HCT116 (cell line): ENCODE results near the gene TNRC6A. TPM values are rescaled to one million over a fixed set of nuclear protein-coding genes. Genes with fewer than 3 reads are reported as not detected.

ENCODE experiments used
- ATAC-seq: fragments of 200-7000 bp; cut with Tn5 transposase; 2 replicates; pipeline ENCODE4 v1.9.1; 2020; ENCODE audit warnings: mild to moderate bottlenecking, moderate library complexity
- BruUV-seq: library from RNA; stranded (reverse); fragments of 400-500 nt; replicated peaks from 2 replicates; lab custom pipeline; 2021; lab: Mats Ljungman, UMichigan
- CTCF ChIA-PET: fragments of 300-600 bp; sonication (Branson Sonifier 250); formaldehyde crosslinking; loops from one replicate; lab custom pipeline; 2021; ENCODE audit warnings: antibody characterized with exemption; lab: Charles Lee
- POLR2A ChIA-PET: fragments of 300-600, 350-600 bp; sonication (Branson Sonifier 250); formaldehyde crosslinking; loops from one replicate; lab custom pipeline; 2021; ENCODE audit warnings: antibody characterized with exemption; lab: Charles Lee
- RAD21 ChIA-PET, 2 experiments: fragments of 300-600 bp; sonication (Branson Sonifier 250); formaldehyde crosslinking; loops; one replicate each; lab custom pipeline; 2023; ENCODE audit warnings: low total read pairs in 2 of 2; ENCODE audit not compliant: uncharacterized antibody in 2 of 2, unreplicated experiment in 2 of 2, low non-redundant PET in 1 of 2; lab: Charles Lee
- DNase-seq: peaks from one replicate; pipeline ENCODE4 v3.0.0-alpha.2; 2010; ENCODE audit warnings: low read depth, low spot score
- H2AFZ ChIP-seq: fragments of 200-600 bp; shearing (Covaris generic), sonication (generic); 2 replicates; pipeline ENCODE4 v1.6.1; 2017; ENCODE audit warnings: low read depth, mixed run types, mixed read lengths, antibody characterized with exemption, low read length; ENCODE audit not compliant: poor library complexity, severe bottlenecking
- H3K27ac ChIP-seq: 2 replicates; pipeline ENCODE4 v1.5.1; 2012; ENCODE audit warnings: low read depth, low read length
- H3K27me3 ChIP-seq: fragments of 200-600 bp; sonication (generic); 2 replicates; pipeline ENCODE4 v1.6.1; 2016; ENCODE audit warnings: mixed run types, low read length, mixed read lengths; ENCODE audit not compliant: insufficient read depth
- H3K36me3 ChIP-seq, 2 experiments: fragments of 200-500 bp in 1 of 2; fragments of 200-600 bp in 1 of 2; sonication (Bioruptor generic) in 1 of 2; sonication (generic) in 1 of 2; 2 replicates each; pipeline versions ENCODE4 v1.5.1 to v1.6.1; 2014 to 2016; ENCODE audit warnings: low read length in 2 of 2, inconsistent platforms in 1 of 2, mixed read lengths in 1 of 2, mixed run types in 1 of 2; ENCODE audit not compliant: insufficient read depth in 2 of 2, control insufficient read depth in 1 of 2
- H3K4me1 ChIP-seq, 2 experiments: fragments of 200-600 bp in 1 of 2; sonication (generic) in 1 of 2; 2 replicates each; pipeline versions ENCODE4 v1.5.1 to v1.6.1; 2012 to 2017; ENCODE audit warnings: low read length in 2 of 2, inconsistent platforms in 1 of 2, mild to moderate bottlenecking in 1 of 2, mixed read lengths in 1 of 2, mixed run types in 1 of 2, moderate library complexity in 1 of 2; ENCODE audit not compliant: insufficient read depth in 2 of 2, control insufficient read depth in 1 of 2
- H3K4me2 ChIP-seq: fragments of 200-600 bp; sonication (generic); 2 replicates; pipeline ENCODE4 v1.6.1; 2017; ENCODE audit warnings: mixed run types, low read length, mixed read lengths
- H3K4me3 ChIP-seq, 2 experiments: fragments of 200-600 bp in 1 of 2; sonication (generic) in 1 of 2; replicated peaks in 1 of 2; 2 replicates each; pipeline ENCODE4 v1.5.1; 2011 to 2016; ENCODE audit warnings: low read length in 2 of 2, control low read depth in 1 of 2, low read depth in 1 of 2, mild to moderate bottlenecking in 1 of 2, mixed read lengths in 1 of 2, mixed run types in 1 of 2
- H3K79me2 ChIP-seq: fragments of 200-600 bp; sonication (generic); 2 replicates; pipeline ENCODE4 v1.6.1; 2017; ENCODE audit warnings: mild to moderate bottlenecking, mixed run types, low read length, moderate library complexity, mixed read lengths; ENCODE audit not compliant: insufficient read depth
- H3K9ac ChIP-seq: fragments of 200-600 bp; sonication (generic); 2 replicates; pipeline ENCODE4 v1.6.1; 2016; ENCODE audit warnings: low read length, mixed read lengths
- H3K9me2 ChIP-seq: fragments of 200-600 bp; sonication (generic), shearing (Covaris generic); 2 replicates; pipeline ENCODE4 v1.6.1; 2017; ENCODE audit warnings: mixed run types, mild to moderate bottlenecking, moderate library complexity; ENCODE audit not compliant: insufficient read depth
- H3K9me3 ChIP-seq, 2 experiments: fragments of 200-500 bp in 1 of 2; fragments of 200-600 bp in 1 of 2; sonication (Bioruptor generic) in 1 of 2; sonication (generic) in 1 of 2; 2 replicates each; pipeline ENCODE4 v1.6.1; 2014 to 2017; ENCODE audit warnings: low read length in 2 of 2, mixed read lengths in 2 of 2, inconsistent platforms in 1 of 2, low read depth in 1 of 2, mild to moderate bottlenecking in 1 of 2, mixed run types in 1 of 2, moderate library complexity in 1 of 2; ENCODE audit not compliant: control insufficient read depth in 1 of 2, insufficient read depth in 1 of 2
- H4K20me1 ChIP-seq: fragments of 200-600 bp; sonication (generic), shearing (Covaris generic); 2 replicates; pipeline ENCODE4 v1.6.1; 2017; ENCODE audit warnings: mixed run types, mild to moderate bottlenecking, moderate library complexity; ENCODE audit not compliant: insufficient read depth
- CBX3 ChIP-seq: IDR thresholded peaks from 2 replicates; pipeline ENCODE4 v1.6.1; 2012; ENCODE audit warnings: low read depth
- EGR1 ChIP-seq: IDR thresholded peaks from 2 replicates; pipeline ENCODE4 v1.6.1; 2012; ENCODE audit warnings: low read depth
- FOSL1 ChIP-seq: IDR thresholded peaks from 2 replicates; pipeline ENCODE4 v1.6.1; 2012; ENCODE audit warnings: low read depth
- RAD21 ChIP-seq: IDR thresholded peaks from 2 replicates; pipeline ENCODE4 v1.6.1; 2012; ENCODE audit warnings: low read depth, mild to moderate bottlenecking
- REST ChIP-seq: IDR thresholded peaks from 2 replicates; pipeline ENCODE4 v1.6.1; 2012; ENCODE audit warnings: low read depth
- TCF7L2 ChIP-seq: IDR thresholded peaks from 2 replicates; pipeline ENCODE4 v1.7.0; 2011; ENCODE audit warnings: borderline replicate concordance, inconsistent platforms; ENCODE audit not compliant: insufficient read depth, insufficient read length; ENCODE audit errors: extremely low read depth
- ZNF274 ChIP-seq: fragments of 200-500 bp; sonication (Bioruptor generic); IDR thresholded peaks from 2 replicates; pipeline ENCODE4 v1.6.1; 2014; ENCODE audit warnings: mild to moderate bottlenecking, low read depth, low read length, inconsistent platforms
- intact Hi-C: fragments of 100-400 bp; cut with micrococcal nuclease; formaldehyde crosslinking; loops from 2 replicates; pipeline ENCODE4 v1.10.0; 2022
- total RNA-seq: library from RNA; stranded (reverse); gene quantifications from one replicate; pipeline ENCODE4 v1.2.1, GENCODE V29; 2021; ENCODE audit not compliant: unreplicated experiment
- TF ChIP-seq, protein P1 (sequence below): IDR thresholded peaks from 2 replicates; pipeline ENCODE4 v1.6.1; 2012
- TF ChIP-seq, protein P2 (sequence below), 3 experiments: fragments of 200-600 bp in 1 of 3; sonication (generic) in 1 of 3; IDR thresholded peaks in 2 of 3; conservative IDR thresholded peaks in 1 of 3; 2 replicates each; pipeline ENCODE4 v1.5.1; 2012 to 2017; ENCODE audit warnings: low read depth in 2 of 3, low read length in 2 of 3, antibody characterized with exemption in 1 of 3, borderline replicate concordance in 1 of 3, control low read depth in 1 of 3, mild to moderate bottlenecking in 1 of 3, mixed read lengths in 1 of 3, mixed run types in 1 of 3, moderate library complexity in 1 of 3; ENCODE audit not compliant: insufficient read depth in 1 of 3

TNRC6A gene
- total RNA-seq, 1 experiment from 2014 or later, result 37.0 TPM

- TF ChIP-seq, protein P1, sequence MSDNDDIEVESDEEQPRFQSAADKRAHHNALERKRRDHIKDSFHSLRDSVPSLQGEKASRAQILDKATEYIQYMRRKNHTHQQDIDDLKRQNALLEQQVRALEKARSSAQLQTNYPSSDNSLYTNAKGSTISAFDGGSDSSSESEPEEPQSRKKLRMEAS, result no peak
- no peak for TF ChIP-seq CBX3
These were observed 36.6 kb downstream of the TNRC6A start (continued) for GRCh38 chr16:24766057-24766456.

DNA sequence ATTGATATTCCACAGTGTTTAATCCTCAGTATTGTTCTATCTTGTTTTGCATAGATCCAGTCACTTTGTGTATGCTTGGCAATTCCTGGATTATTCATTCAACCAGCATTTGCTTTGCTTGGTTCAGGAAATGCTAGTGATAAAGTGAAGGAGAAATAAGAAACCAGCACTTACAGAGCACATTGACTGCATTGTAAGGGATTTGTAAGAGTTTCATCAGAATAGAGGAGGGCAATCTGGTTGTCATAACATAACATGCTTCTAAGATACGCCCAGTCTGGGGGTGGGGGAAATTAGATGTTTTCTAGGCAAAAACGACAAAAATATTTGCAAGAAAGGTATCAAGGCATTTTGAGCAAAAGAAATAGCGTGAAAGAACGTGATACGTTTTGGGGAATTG lies 40.4 kb downstream of the TNRC6A start:
- POLR2A ChIA-PET, result no interaction called here
- intact Hi-C loops, result no loop called here
- H3K4me1 ChIP-seq, result no peaks in the 10 kb centered on the region
- no peaks in the 10 kb centered on the region for H3K9me2 ChIP-seq
- peaks cover 13% of the 10 kb centered on the region; the same call in 1 of the 2 replicates for H4K20me1 ChIP-seq
- no TSS peak for BruUV-seq
- H2AFZ ChIP-seq, result no peak overlapping the region
- H3K36me3 ChIP-seq, result peaks cover 0 to 9% of the 10 kb centered on the region in 2 experiments; a peak in 1 of 4 replicates
- no peak for TF ChIP-seq TCF7L2
- no peak for TF ChIP-seq FOSL1
- no peak for TF ChIP-seq REST
- TF ChIP-seq EGR1, result no peak
- TF ChIP-seq, protein P2, sequence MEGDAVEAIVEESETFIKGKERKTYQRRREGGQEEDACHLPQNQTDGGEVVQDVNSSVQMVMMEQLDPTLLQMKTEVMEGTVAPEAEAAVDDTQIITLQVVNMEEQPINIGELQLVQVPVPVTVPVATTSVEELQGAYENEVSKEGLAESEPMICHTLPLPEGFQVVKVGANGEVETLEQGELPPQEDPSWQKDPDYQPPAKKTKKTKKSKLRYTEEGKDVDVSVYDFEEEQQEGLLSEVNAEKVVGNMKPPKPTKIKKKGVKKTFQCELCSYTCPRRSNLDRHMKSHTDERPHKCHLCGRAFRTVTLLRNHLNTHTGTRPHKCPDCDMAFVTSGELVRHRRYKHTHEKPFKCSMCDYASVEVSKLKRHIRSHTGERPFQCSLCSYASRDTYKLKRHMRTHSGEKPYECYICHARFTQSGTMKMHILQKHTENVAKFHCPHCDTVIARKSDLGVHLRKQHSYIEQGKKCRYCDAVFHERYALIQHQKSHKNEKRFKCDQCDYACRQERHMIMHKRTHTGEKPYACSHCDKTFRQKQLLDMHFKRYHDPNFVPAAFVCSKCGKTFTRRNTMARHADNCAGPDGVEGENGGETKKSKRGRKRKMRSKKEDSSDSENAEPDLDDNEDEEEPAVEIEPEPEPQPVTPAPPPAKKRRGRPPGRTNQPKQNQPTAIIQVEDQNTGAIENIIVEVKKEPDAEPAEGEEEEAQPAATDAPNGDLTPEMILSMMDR (IDR thresholded peaks at IDR 0.05 in 2 of 3, conservative IDR thresholded peaks at IDR 0.05 in 1 of 3; ENCODE audit: borderline replicate concordance in 1 of 3, insufficient read depth in 1 of 3, low read depth in 2 of 3, low read length in 2 of 3), result no peak
- TF ChIP-seq ZNF274, result no peak
- no peak for TF ChIP-seq CBX3
- no peak for TF ChIP-seq RAD21
- TF ChIP-seq, all 23 proteins: peak for 0
- no peak overlapping the region for H3K9ac ChIP-seq
- H3K27ac ChIP-seq, result no peak overlapping the region
- H3K27me3 ChIP-seq, result no peaks in the 10 kb centered on the region
- no peak overlapping the region for H3K4me2 ChIP-seq
- H3K79me2 ChIP-seq, result peaks cover 74% of the 10 kb centered on the region
- ATAC-seq (no peak), DNase-seq (no peak)
- no peaks in the 10 kb centered on the region for H3K9me3 ChIP-seq
- RAD21 ChIA-PET, result no interaction called here
- no peak overlapping the region for H3K4me3 ChIP-seq
- CTCF ChIA-PET, result no interaction called here
